DMS114 treated with DMSO at 0.1 percent for 48 hours (cell line): Measurements from ENCODE around the gene SLTM.
A peak's percentile ranks its signal among the peaks of the same experiment; 100 is the strongest.
"Not testable (repeated sequence)": the region's sequence is repeated elsewhere in the genome, so short reads cannot be mapped to it uniquely, and the experiment has no call there.

Experiments used
- DNase-seq: peaks from one replicate; lab custom pipeline; 2025; ENCODE audit not compliant: unreplicated experiment; lab: John Stamatoyannopoulos, UW

Gene SLTM

GRCh38 chr15:58933281-58934113, at the start of gene SLTM:
SLTM (minus strand) TSS chr15:58933679; CDS start chr15:58933565, 114 bp downstream.
- DNase-seq: peak; percentile 89

DNA sequence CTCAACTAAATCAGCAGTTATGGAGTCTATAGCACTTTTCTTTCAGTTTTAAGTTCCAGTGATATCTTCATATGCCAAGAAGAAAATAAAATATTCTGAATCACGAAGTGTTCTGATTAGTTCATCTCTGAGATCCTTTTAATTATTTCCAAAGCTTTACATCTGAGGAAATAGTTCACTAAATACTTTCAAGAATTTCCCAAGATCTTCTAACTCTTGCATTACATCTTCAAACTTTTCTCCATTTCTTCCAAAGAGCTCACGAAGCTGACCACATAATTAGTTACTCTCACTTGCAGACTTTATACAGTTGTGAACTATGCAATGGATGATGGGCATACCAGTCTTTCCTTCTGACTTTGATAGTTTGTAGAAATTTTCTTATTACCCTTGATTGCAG, 49.8 kb upstream of the SLTM start:
- DNase-seq: no peak

DNA sequence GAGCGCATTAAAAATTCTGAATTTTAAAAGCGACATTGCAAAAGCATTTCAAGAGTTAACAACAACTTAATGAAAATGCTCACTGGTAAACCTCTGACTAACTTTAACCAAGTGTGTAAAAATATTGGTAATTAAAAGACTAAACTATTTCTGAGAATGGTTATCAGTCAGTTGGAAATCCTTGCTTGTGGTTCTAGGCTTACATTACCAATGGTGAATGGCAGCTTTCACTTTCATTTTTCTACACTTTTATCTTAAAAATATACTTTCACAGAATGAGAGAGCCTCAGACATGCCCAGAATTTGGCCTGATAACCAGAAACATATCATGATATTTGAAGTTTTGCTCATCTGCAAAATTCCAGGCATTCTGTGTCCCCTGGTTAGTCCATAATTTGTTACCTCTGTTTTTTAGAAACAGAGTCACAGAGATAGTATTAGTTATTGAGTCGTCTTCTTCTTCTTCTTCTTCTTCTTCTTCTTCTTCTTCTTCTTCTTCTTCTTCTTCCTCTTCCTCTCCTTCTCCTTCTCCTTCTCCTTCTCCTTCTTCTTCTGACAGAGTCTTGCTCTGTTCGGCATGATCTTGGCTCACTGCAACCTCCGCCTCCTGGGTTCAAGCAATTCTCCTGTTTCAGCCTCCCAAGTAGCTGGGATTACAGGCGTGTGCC, 48.5 kb upstream of the SLTM start:
- DNase-seq: no peak

DNA sequence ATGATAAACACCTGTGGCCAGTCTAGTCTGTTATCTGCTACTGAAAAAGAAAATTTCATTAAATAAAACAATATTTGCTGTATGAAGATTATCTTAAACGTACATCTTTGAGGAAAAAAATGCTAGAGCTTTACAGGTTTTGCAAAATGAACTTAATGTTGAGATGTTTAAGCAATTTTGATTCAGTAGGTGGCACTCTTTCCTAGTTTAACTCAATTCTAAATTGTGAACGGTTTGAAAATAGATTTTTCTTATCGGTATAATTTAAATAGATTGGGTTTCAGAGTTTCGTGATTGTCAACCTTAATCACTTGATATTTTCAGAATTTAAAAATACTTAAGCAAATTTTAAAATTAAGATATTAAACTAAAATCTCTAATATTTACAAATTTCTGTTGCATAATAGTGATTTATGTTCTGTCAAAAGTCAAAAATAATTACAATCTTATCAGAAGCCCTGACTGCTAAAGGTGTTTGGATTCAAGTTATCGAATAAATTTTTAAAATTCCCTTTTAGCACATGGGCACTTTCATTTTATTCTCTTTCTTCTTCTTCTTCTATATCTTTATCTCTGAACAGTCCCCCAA, 47.0 kb upstream of the SLTM start:
- DNase-seq: peak; percentile 62

- DNase-seq: no peak
These were observed 44.4 kb upstream of the SLTM start for GRCh38 chr15:58977887-58978286.

- no peak for DNase-seq
These were observed 34.0 kb upstream of the SLTM start for GRCh38 chr15:58967479-58967878.

- DNase-seq: no peak
These were observed 33.2 kb upstream of the SLTM start for GRCh38 chr15:58966698-58967097.

DNA sequence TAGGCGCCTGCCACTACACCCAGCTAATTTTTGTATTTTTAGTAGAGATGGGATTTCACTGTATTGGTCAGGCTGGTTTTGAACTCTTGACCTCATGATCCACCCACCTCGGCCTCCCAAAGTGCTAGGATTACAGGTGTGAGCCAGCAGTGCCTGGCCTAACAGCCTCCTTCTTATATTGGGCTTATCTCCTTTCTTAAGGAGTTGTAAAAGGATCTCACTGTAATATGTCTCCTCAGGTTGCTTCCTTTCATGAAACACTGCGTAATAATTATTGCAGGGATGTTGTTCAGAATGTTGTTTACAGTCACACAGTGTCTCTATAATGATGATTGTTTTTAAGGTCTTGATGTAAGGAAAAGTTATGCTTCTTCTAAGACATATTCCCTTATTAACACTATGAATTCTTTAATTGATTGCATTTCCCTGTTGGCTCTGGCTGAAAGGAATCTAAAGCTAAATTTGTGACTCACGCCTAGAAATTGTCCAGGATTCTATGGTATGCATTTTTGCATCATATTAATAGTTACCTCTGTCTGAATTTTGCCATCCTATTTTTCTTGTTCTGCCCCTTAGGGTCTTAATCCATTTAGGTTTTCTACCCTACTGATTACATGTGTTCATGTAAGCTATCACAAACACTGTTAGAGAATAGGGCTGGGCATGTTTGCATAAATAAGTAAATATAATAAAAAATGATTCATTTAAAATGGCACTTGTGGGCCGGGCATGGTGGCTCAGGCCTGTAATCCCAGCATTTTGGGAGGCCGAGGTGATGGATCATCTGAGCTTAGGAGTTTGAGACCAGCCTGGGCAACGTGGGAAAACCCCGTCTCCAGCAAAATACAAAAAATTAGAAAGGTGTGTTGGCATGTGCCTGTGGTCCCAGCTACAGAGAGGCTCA, 29.4 kb upstream of the SLTM start:
- DNase-seq: no peak

- no peak for DNase-seq
These were observed 28.7 kb upstream of the SLTM start for GRCh38 chr15:58962136-58962535.

DNA sequence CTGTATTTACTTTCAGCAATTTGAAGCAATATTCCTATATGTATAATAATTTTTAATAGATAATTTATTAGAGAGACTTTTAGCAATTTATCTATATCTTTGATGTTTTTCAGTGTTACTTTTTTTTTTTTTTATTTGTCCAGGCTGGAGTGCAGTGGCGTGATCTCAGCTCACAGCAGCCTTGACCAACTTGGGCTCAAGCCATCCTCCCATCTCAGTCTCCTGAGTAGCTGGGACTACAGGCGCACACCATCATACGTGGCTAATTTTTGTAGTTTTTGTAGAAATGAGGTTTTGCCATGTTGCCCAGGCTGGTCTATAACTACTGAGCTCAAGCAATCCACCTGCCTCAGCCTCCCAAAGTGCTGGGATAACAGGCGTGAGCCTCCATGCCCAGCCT, 25.3 kb upstream of the SLTM start:
- DNase-seq: no peak

- peak; percentile 79 for DNase-seq
These were observed 23.9 kb upstream of the SLTM start for GRCh38 chr15:58957101-58957973.

GRCh38 chr15:58952751-58953150, 19.3 kb upstream of the SLTM start:
- DNase-seq: no peak

- no peak for DNase-seq
These were observed 18.0 kb upstream of the SLTM start for GRCh38 chr15:58951388-58952007.

GRCh38 chr15:58947179-58947578, 13.7 kb upstream of the SLTM start:
- no peak for DNase-seq

GRCh38 chr15:58934974-58935373, 1.5 kb upstream of the SLTM start:
- not testable (repeated sequence) for DNase-seq

GRCh38 chr15:58934521-58934920, 1.0 kb upstream of the SLTM start:
- DNase-seq: no peak

- no peak for DNase-seq
These were observed 602 bp upstream of the SLTM start for GRCh38 chr15:58934114-58934447.

- no peak for DNase-seq
These were observed 684 bp downstream of the SLTM start for GRCh38 chr15:58932710-58933280.

GRCh38 chr15:58931987-58932588, 1.4 kb downstream of the SLTM start:
- no peak for DNase-seq
